Ishikawa (cell line): Measurements from ENCODE around the gene GAS1.

ENCODE experiments used
- CEBPB ChIP-seq: IDR thresholded peaks from 2 replicates; pipeline ENCODE4 v1.6.1; 2012
- CREB1 ChIP-seq: IDR thresholded peaks from 2 replicates; pipeline ENCODE4 v1.6.1; 2012; ENCODE audit warnings: low read depth
- EGR1 ChIP-seq: IDR thresholded peaks from 2 replicates; pipeline ENCODE4 v1.6.1; 2012
- EP300 ChIP-seq: IDR thresholded peaks from 2 replicates; pipeline ENCODE4 v1.6.1; 2012; ENCODE audit warnings: borderline replicate concordance
- FOXM1 ChIP-seq: IDR thresholded peaks from 2 replicates; pipeline ENCODE4 v1.6.1; 2012; ENCODE audit warnings: low read depth, borderline replicate concordance
- MAX ChIP-seq: IDR thresholded peaks from 2 replicates; pipeline ENCODE4 v1.6.1; 2012
- NFIC ChIP-seq: IDR thresholded peaks from 2 replicates; pipeline ENCODE4 v1.6.1; 2012
- RAD21 ChIP-seq: IDR thresholded peaks from 2 replicates; pipeline ENCODE4 v1.6.1; 2012; ENCODE audit warnings: low read depth
- REST ChIP-seq: IDR thresholded peaks from 2 replicates; pipeline ENCODE4 v1.6.1; 2012; ENCODE audit warnings: low read depth, mild to moderate bottlenecking
- TAF1 ChIP-seq: IDR thresholded peaks from 2 replicates; pipeline ENCODE4 v1.6.1; 2012; ENCODE audit warnings: low read depth, mild to moderate bottlenecking
- TCF12 ChIP-seq: IDR thresholded peaks from 2 replicates; pipeline ENCODE4 v1.6.1; 2012; ENCODE audit warnings: low read depth
- TEAD4 ChIP-seq: IDR thresholded peaks from 2 replicates; pipeline ENCODE4 v1.6.1; 2012
- USF1 ChIP-seq: IDR thresholded peaks from 2 replicates; pipeline ENCODE4 v1.6.1; 2012
- YY1 ChIP-seq: IDR thresholded peaks from 2 replicates; pipeline ENCODE4 v1.6.1; 2012; ENCODE audit warnings: low read depth
- ZBTB7A ChIP-seq: IDR thresholded peaks from 2 replicates; pipeline ENCODE4 v1.6.1; 2012; ENCODE audit warnings: low read depth

GAS1 gene

GRCh38 chr9:86966852-86967511, 19.7 kb upstream of the GAS1 start:
- no peak for TF ChIP-seq YY1
- no peak for TF ChIP-seq REST
- no peak for TF ChIP-seq TEAD4

- TF ChIP-seq CREB1 (no peak), EGR1 (no peak), TEAD4 (no peak), NFIC (no peak), RAD21 (no peak), REST (no peak), FOXM1 (no peak)
These were observed 18.5 kb upstream of the GAS1 start for GRCh38 chr9:86965636-86966395.

- no peak for TF ChIP-seq ZBTB7A
- no peak for TF ChIP-seq CREB1
- no peak for TF ChIP-seq USF1
- no peak for TF ChIP-seq YY1
- no peak for TF ChIP-seq TAF1
- no peak for TF ChIP-seq MAX
- TF ChIP-seq REST = no peak
- no peak for TF ChIP-seq EP300
- TF ChIP-seq EGR1 = no peak
- TF ChIP-seq NFIC = no peak
- no peak for TF ChIP-seq TEAD4
- TF ChIP-seq TCF12 = no peak
- no peak for TF ChIP-seq FOXM1
- no peak for TF ChIP-seq RAD21
- no peak for TF ChIP-seq CEBPB
These were observed 15.4 kb upstream of the GAS1 start for GRCh38 chr9:86962692-86963091.

- no peak for TF ChIP-seq TEAD4
- TF ChIP-seq REST = no peak
- TF ChIP-seq TAF1 = no peak
- no peak for TF ChIP-seq YY1
- TF ChIP-seq CREB1 = no peak
- TF ChIP-seq MAX = no peak
- TF ChIP-seq EP300 = no peak
- TF ChIP-seq TCF12 = no peak
- no peak for TF ChIP-seq FOXM1
- no peak for TF ChIP-seq RAD21
- TF ChIP-seq CEBPB = no peak
- no peak for TF ChIP-seq ZBTB7A
- TF ChIP-seq EGR1 = no peak
- no peak for TF ChIP-seq USF1
- no peak for TF ChIP-seq NFIC
These were observed 13.6 kb upstream of the GAS1 start for GRCh38 chr9:86960938-86961337.
